ENCODE results near the gene LRMDA. TPM values are rescaled to one million over a fixed set of nuclear protein-coding genes. Genes with fewer than 3 reads are reported as not detected.

The LRMDA gene
- total and polyA plus RNA-seq, 2 of the 8 experiments (the other 6 are each of a cell fraction or from before 2014, with no cell fraction given): 0.86 to 2.8 TPM

GRCh38 chr10:75441682-75442081, 10.3 kb downstream of the LRMDA start (continued):
- TF ChIP-seq, protein P1, sequence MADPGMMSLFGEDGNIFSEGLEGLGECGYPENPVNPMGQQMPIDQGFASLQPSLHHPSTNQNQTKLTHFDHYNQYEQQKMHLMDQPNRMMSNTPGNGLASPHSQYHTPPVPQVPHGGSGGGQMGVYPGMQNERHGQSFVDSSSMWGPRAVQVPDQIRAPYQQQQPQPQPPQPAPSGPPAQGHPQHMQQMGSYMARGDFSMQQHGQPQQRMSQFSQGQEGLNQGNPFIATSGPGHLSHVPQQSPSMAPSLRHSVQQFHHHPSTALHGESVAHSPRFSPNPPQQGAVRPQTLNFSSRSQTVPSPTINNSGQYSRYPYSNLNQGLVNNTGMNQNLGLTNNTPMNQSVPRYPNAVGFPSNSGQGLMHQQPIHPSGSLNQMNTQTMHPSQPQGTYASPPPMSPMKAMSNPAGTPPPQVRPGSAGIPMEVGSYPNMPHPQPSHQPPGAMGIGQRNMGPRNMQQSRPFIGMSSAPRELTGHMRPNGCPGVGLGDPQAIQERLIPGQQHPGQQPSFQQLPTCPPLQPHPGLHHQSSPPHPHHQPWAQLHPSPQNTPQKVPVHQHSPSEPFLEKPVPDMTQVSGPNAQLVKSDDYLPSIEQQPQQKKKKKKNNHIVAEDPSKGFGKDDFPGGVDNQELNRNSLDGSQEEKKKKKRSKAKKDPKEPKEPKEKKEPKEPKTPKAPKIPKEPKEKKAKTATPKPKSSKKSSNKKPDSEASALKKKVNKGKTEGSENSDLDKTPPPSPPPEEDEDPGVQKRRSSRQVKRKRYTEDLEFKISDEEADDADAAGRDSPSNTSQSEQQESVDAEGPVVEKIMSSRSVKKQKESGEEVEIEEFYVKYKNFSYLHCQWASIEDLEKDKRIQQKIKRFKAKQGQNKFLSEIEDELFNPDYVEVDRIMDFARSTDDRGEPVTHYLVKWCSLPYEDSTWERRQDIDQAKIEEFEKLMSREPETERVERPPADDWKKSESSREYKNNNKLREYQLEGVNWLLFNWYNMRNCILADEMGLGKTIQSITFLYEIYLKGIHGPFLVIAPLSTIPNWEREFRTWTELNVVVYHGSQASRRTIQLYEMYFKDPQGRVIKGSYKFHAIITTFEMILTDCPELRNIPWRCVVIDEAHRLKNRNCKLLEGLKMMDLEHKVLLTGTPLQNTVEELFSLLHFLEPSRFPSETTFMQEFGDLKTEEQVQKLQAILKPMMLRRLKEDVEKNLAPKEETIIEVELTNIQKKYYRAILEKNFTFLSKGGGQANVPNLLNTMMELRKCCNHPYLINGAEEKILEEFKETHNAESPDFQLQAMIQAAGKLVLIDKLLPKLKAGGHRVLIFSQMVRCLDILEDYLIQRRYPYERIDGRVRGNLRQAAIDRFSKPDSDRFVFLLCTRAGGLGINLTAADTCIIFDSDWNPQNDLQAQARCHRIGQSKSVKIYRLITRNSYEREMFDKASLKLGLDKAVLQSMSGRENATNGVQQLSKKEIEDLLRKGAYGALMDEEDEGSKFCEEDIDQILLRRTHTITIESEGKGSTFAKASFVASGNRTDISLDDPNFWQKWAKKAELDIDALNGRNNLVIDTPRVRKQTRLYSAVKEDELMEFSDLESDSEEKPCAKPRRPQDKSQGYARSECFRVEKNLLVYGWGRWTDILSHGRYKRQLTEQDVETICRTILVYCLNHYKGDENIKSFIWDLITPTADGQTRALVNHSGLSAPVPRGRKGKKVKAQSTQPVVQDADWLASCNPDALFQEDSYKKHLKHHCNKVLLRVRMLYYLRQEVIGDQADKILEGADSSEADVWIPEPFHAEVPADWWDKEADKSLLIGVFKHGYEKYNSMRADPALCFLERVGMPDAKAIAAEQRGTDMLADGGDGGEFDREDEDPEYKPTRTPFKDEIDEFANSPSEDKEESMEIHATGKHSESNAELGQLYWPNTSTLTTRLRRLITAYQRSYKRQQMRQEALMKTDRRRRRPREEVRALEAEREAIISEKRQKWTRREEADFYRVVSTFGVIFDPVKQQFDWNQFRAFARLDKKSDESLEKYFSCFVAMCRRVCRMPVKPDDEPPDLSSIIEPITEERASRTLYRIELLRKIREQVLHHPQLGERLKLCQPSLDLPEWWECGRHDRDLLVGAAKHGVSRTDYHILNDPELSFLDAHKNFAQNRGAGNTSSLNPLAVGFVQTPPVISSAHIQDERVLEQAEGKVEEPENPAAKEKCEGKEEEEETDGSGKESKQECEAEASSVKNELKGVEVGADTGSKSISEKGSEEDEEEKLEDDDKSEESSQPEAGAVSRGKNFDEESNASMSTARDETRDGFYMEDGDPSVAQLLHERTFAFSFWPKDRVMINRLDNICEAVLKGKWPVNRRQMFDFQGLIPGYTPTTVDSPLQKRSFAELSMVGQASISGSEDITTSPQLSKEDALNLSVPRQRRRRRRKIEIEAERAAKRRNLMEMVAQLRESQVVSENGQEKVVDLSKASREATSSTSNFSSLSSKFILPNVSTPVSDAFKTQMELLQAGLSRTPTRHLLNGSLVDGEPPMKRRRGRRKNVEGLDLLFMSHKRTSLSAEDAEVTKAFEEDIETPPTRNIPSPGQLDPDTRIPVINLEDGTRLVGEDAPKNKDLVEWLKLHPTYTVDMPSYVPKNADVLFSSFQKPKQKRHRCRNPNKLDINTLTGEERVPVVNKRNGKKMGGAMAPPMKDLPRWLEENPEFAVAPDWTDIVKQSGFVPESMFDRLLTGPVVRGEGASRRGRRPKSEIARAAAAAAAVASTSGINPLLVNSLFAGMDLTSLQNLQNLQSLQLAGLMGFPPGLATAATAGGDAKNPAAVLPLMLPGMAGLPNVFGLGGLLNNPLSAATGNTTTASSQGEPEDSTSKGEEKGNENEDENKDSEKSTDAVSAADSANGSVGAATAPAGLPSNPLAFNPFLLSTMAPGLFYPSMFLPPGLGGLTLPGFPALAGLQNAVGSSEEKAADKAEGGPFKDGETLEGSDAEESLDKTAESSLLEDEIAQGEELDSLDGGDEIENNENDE (IDR thresholded peaks at IDR 0.05; ENCODE audit: insufficient replicate concordance, low read length): no peak
- TF ChIP-seq SRF (IDR thresholded peaks at IDR 0.05; ENCODE audit: low read depth, low read length) (no peak), SP4 (IDR thresholded peaks at IDR 0.05; ENCODE audit: low read length) (no peak), MAFK (IDR thresholded peaks at IDR 0.05; ENCODE audit: low read depth, low read length) (no peak), FOSL1 (IDR thresholded peaks at IDR 0.05; ENCODE audit: insufficient read depth, low read depth, low read length) (no peak), ZNF274 (IDR thresholded peaks at IDR 0.05; ENCODE audit: borderline replicate concordance, extremely low read depth, low read length) (no peak), SUZ12 (IDR thresholded peaks at IDR 0.05; ENCODE audit: low read length) (no peak), CHD2 (IDR thresholded peaks at IDR 0.05; ENCODE audit: low read length) (no peak), KDM5A (IDR thresholded peaks at IDR 0.05; ENCODE audit: low read length) (no peak)
